Effector CD8-positive, alpha-beta T cell (primary cell): ENCODE results near the gene SLC15A4.
"Not testable (repeated sequence)": the region's sequence is repeated elsewhere in the genome, so short reads cannot be mapped to it uniquely, and the experiment has no call there.

Experiments
- DNase-seq: peaks from one replicate; lab custom pipeline; 2025; lab: John Stamatoyannopoulos, UW
- total RNA-seq, 4 experiments: gene quantifications; one replicate each; lab custom pipeline; 2026; lab: John Stamatoyannopoulos, UW

The SLC15A4 gene
- total RNA-seq = 25.9 to 131 (median 99.6) reads per million in 4 experiments

DNA sequence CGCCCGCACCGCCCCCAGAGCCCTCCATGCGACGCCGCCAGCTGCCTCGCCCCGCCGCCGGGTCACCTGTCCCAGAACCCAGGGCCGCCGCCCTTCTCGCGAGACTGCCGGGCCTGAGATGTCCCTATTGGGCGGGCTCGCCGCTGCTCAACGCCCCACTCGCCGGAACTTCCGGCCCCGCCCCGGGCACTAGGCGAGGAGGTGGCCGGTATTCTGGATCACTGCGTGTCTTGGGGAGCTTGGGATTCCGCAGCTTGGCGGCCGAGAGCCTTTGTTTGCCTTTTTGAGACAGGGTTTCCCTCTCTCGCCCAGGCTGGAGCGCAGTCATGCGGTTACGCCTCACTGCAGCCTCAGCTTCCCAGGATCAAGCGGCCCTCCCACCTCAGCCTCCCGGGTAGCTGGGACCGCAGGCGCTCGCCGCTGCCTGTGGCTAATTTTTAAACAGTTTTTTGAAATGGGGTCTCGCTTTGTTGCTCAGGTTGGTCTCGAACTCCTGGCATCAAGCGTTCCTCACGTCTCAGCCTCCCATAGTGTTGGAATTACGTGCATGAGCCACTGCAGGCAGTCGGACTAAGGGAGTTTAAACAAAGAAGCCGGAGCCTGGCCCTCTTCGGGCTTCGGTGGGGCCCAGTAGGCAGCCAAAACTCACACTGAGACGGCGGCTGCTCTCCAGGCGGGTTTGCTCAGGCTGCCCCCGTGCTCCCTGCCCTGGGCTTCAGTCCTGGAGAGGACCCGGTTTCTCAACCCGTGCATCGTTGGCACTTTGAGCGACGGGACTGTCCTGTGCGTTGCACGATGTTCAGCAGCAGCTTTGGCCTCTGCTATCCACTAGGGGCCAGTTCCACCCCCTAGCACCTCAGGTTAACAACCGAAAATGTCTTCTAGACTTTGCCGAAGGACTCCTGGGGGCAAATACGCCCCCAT lies at the start of gene SLC15A4:
TSS of gene SLC15A4 (minus strand) at position 43 of the 924 bp plus-strand sequence. CDS start at position 28, 15 bp downstream.
- peak; percentile 76 for DNase-seq

DNA sequence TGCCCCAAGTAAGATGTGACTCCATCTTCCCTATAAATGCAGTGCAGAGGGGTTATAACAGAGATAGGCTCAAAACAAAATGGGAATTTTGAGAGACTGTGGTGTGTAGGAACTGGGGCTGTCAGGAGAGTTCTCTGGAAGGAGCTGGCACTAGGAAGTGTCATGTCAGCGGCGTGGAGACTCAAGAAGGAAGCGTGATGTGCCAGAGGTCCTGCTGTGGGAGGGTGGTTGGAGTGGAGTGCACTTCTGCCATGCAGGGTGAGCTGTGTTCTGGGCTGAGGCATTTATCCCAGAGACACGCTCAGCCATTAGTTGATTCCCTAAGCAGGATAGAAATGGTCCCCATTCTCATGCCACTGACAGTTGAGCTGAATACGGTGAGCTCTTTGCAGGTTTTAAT lies 48.5 kb upstream of the SLC15A4 start:
- DNase-seq = no peak

DNA sequence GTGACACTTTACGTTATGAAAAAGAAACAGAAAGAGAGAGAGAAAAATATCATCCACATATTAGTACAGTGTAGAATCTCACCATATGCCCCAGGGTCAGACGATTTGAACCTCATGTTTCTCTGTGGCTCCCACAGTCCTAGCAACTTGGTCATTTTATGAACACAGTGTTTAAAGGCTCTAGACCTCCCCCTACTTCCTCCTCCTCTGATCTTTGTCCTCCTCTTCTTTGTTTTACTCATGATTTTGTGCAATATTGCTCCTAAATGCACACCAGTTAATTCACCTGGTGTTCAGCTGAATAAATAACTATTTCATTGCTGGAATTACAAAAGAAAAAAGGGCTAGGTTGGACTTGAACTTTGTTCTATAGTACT lies 47.7 kb upstream of the SLC15A4 start:
- DNase-seq = no peak

DNA sequence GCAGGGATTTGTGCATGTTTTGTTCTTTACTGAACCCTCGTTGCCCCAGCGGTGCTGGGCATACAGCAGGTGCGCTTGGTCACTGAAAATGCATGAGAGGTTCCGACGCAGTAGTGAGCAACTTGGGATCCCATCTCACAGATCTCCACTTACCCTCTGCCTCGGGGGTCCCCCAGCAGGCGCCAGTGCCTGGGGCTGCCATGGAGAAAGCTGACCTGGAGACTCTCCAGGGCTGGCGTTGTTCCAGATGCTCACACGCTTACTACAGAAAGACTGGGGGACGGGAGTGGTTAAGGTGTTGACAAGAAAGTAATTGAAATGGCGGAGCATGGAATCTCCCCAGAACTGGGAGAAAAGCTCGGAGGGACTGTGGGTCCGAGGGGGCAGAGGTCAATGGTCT lies 43.7 kb upstream of the SLC15A4 start:
- DNase-seq = no peak

DNA sequence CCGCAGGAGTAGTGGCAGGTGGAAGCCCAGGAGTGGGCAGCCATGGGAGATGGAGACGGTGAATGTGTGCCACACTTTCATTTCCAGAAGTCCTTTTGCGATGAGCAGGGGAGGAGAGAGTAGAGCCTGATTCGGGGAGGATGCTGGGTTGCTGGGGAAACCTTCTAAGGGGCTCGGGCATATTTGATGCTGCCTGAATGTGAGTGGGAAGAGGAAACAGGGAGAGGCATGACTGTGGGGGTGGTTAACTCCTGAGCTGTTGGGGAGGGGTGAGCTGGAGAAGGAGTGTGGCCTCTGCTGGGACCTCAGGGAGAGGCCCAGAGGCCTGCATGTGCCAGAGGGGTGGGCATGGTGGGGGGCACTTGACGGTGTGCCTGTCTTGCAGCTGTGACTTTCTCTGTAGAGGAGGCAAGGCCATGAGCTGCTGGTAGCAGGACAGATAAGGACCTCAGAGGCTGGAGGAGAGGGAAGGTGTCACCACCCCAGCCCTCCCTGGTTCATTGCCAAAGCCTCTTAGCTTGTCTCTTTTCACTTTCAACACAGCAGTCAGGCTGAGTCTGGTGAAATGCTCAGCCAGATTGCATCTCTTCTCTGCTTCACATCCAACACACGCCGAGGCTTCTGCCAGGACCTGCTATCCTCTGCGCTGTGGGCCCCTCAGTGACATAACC lies 40.9 kb upstream of the SLC15A4 start:
- DNase-seq = no peak

DNA sequence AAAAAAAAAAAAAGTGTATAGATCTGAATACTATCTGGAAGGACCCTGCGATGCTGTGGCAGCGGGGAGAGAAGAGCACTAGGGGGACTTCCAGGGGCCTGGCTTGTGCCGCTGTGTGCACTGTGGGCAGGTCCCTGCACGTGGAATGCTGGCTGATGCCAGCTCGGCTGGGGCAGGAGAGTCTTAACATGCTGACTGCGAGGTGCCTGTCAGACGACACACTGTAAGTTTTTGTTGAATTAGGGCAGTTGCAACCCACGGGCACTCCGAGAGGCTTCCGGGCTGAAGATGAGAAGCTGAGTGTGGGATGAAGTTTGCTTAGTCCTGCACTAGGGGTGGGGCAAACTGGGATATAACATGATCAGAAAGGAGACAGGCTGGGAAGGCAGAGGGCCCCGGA lies 40.2 kb upstream of the SLC15A4 start:
- no peak for DNase-seq

DNA sequence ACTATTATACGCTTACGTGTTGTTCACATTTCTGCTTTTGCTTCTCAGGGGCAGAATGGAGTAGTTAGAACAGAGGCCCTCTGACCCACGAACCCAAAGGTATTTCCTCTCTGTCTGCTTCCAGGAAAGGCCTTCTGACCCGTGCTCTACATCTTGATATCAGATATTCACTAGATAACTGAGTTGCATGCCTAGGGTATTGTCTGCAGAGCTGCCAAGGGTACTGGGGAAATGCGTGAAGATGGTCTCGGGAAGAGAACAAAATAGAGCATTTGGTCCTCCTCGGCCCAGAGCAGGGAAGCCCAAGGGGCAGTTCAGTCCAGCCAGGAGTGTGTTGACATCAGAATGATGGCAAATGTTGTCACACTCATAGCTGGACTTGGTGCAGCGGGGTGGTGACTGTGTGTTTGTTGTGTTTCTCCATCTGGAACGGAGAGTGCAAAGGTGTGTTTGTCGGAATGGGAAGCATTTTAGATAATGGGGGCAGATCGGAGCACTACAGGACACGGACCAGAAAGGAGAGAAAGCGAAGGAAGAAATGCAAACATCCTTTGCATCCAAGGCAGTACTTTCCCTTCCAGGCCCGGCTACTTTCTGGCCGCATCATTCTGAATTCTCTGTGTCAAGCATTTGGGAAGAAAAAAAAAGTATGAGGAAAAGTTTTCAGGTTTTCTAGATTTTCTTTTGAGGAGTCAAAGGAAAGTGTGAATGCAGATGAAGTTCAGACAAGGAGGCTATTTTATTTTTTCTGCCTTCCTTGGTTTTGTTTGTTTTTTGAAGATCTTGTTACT lies 37.7 kb upstream of the SLC15A4 start:
- no peak for DNase-seq

DNA sequence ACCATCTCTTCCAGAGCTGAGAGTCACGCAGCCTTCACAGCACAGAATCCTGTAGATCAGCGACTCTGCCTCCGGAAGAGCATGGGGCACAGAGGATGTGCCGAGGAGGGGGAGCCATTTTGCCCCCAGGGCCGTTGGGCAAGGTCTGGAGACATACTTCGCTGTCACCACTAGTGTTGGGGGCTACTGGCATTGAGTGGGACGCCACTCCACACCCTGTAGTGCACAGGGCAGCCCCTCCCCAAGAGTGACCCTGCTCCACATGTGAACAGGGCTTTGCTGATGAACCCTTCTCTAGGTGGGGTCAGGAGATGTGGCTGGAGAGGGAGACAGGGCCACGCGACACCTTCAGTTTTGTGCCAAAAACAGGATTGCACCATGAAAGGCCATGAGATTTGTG lies 35.6 kb upstream of the SLC15A4 start:
- no peak for DNase-seq

DNA sequence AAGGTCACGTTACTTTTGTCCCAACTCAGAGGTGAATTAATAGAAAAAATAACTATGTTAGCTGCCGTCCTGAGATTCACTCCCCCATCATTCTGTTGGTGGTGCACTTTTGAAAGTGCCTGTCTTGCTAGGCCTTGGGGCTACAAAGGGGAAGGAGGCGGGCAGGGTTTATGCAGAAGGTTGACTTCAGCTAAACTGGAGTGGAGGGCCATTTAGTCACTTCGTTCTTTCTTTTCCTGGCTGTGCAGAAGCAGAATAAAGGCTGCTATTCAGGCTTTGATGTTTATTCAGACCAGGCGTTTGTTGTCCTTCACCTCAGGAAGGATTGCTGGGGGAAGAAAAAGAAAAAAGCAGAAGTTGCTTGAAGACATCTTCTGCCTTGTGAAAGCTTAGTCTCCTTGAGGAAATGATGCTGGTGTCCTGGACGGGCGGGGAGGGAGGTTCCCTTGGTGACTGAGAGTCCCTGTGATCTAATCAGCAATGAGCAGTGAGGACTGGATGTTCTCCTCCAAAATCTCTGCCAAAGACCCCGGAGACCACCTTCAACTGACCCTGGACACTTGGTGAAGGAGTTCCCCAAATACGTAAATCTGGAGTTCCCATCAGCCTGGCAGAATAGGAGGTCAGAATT lies 33.5 kb upstream of the SLC15A4 start:
- DNase-seq = no peak

DNA sequence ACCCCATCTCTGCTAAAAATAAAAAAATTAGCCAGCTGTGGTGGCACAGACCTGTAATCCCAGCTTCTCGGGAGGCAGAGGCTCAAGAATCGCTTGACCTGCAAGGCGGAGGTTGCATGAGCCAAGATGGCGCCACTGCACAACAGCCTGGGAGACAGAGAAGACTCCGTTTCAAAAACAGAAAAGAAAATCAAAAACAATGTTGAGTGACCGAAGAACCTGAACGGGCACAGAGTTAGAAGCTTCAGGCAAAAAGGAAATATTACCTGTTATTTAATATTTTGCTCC lies 33.0 kb upstream of the SLC15A4 start:
- no peak for DNase-seq

DNA sequence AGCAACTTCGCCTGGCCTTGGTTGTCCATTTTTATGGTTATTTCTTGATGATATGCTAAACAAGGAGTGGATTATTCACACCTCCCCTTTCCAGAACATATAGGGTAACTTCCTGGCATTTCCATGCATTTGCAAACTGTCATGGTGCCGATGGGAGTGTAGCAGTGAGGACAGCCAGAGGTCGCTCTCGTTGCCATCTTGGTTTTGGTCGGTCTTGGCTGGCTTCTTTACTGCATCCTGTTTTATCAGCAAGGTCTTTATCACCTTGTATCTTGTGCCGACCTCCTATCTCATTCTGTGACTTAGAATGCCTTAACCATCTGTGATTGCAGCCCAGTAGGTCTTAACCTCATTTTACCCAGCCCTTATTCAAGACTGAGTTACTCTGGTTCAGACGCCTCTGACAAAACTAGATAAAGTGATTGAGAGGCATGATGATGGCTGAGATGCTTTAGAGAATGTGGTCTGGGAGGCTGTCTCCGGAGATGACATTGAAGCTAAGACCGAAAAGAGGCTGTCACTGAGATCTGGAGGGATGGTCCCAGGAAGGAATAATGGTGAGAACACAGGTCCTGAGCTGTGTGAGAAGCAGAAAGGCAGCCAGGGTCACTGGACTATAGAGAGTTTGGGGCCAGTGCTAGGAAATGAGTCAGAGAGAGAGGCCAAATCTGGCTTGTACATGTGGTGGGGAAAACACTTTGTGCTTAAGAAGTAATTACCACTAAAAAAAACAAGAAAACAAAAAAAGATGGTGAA lies 32.5 kb upstream of the SLC15A4 start:
- no peak for DNase-seq

DNA sequence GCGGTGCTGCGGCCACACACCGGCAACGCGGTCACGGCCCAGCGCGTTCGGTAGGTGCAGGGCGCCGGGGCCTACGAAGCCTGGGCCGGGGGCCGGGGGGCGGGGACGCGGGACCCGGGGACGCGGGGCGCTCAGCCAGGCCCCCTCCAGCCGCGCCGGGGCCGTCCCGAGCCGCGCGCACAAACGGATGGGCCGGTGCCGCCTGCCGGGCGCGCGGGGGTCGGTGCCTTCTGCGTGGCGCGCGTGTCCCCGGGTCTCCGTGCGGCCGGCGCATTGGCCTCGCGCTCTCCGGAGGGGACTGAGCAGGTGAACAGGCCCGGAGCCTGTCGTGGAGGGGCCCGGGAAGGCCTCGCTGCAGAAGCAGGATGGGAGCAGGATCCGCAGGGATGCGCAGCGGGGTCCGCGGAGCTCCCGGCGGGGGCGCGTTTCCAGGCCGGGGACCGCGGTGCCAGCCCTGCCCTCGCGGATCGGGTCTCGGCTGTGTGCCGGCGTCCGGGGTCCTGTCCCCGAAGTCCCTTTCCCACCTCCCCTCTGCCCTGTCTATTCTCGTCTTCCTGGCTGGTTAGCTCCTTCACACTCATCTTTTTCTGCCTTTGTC lies 29.9 kb upstream of the SLC15A4 start:
- no peak for DNase-seq

DNA sequence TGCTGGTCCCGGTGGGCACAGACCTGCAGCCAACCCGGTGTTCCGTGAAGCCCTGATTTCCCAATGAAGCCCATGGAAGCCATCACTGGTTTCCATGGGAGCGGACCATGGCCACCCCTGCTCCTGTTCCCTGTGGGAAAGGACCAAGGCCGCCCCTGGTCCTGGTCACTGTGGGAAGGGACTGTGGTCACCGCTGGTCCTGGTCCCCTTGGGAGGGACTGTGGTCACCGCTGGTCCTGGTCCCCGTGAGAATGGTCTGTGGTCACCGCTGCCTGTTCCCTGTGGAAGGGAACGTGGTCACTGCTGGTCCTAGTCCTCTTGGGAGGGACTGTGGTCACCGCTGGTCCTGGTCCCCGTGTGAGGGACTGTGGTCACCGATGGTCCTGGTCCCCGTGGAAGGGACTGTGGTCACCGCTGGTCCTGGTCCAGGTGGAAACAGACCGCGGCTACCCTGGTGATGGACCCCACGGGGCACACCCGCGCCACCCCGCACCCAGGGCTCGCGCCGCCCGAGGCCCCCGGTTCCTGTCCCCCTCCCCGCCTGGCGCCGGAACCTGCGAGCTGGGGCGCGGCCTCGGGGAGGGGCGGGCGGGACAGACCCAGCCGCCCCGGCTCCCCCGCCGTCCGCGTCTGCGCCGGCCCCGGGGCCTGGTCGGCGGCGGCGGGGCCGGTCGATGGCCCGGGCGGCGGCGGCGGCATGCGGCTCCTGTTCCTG lies 29.3 kb upstream of the SLC15A4 start, which contains the start of gene GLT1D1:
TSS of gene GLT1D1 (plus strand) at position 594 of the 715 bp plus-strand sequence. CDS start at position 698, 104 bp downstream.
- DNase-seq = no peak

DNA sequence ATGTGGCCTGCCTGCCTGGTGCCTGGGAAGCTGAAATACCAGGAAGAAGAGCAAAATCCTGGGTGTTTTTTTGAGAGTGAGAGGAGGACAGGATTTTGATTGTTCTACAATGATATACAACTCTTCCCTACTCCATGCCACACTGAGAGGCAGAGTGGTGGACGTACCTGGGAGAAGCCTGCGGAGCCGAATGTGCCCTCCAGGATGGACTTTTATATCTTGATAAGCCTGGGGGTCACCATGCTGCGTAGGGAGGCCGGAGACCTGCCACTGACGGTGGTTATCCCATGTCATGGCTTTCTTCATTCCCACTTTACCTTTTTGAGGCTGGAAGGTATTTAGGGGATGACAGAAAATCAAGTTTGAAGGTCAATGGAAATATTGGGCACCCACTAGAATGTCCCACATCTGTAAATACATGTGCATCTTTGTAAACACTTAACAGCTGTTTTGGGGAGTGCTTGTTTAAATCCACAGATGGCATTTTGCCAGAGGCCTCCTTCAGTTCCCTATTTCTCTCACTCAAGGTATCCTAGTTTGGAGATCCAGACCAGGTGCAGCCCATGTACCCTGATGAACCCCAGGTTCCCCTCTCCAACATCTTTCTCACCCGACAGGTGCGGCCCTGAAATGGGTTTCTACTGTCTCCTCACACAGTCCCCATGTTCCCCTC lies 28.4 kb upstream of the SLC15A4 start:
- DNase-seq = no peak

DNA sequence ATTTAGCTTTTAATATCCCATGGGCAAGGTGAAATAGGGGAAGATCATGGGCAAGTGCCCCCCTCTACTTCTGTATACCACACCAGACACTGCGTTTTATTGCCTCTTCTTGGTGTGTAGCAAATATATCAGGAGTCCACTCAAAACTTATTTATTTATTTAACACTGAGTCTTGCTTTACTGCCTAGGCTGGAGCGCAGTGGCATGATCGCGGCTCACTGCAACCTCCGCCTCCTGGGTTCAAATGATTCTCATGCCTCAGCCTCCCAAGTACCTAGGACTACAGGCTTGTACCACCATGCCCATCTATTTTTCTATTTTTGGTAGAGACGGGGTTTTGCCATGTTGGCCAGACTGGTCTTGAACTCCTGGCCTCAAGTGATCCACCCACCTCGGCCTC lies 27.7 kb upstream of the SLC15A4 start:
- DNase-seq = not testable (repeated sequence)

DNA sequence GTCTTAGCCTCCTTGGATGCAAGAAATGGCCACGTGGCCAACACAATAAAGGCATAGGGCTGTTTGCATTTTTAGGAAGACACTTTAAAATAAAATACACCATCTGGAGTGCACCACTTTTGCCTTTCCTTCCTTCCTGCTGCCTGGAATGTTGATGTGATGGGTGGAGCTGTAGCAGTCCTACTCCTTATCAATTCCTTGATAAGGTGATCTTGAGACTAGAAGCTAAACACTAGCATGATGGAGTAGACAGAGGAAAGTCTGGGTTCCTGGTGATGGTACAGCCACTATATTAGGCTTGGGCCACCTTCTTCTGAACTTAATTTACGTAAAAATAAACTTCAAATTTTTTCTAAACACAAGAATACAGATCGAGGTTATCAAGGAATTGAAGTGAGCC lies 26.6 kb upstream of the SLC15A4 start:
- no peak for DNase-seq

DNA sequence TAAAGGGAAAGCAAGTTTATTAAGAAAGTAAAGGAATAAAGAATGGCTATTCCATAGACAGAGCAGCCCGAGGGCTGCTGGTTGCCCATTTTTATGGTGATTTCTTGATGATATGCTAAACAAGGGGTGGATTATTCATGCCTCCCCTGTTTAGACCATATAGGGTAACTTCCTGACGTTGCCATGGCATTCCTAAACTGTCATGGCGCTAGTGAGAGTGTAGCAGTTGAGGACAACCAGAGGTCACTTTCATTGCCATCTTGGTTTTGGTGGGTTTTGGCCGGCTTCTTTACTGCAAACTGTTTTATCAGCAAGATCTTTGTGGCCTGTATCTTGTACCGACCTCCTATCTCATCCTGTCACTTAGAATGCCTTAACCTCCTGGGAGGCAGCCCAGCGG lies 26.0 kb upstream of the SLC15A4 start:
- not testable (repeated sequence) for DNase-seq

DNA sequence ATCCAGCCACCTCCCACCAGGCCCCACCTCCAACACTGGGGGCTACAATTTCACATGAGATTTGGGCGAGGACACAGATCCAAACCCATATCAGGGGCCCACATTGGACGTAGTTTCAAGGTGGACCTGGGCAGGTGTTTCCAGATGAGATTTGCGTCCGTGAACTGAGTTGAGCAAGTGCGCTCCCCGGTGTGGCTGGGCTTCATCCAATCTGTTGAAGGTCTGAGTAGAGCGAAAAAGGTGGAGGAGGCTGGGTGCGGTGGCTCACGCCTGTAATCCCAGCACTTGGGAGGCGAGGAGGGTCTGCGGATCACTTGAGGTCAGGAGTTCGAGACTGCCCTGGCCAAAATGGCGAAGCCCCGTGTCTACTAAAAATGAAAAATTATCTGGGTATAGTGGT lies 24.6 kb upstream of the SLC15A4 start:
- DNase-seq = no peak

DNA sequence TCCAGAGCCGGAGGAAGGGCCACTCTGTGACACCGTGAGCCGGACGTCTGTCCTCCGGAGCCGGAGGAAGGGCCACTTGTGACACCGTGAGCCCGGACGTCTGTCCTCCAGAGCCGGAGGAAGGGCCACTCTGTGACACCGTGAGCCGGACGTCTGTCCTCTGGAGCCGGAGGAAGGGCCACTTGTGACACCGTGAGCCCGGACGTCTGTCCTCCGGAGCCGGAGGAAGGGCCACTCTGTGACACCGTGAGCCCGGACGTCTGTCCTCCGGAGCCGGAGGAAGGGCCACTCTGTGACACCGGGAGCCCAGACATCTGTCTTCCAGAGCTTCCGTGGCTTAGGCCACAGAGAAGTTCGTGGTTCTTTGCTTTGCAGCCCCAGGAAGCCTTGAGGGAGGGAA lies 22.9 kb upstream of the SLC15A4 start:
- not testable (repeated sequence) for DNase-seq
